GM18517 (cell line): Measurements from ENCODE around the gene ABHD4.
A peak's percentile ranks its signal among the peaks of the same experiment; 100 is the strongest.
"Not testable (repeated sequence)": the region's sequence is repeated elsewhere in the genome, so short reads cannot be mapped to it uniquely, and the experiment has no call there.

ENCODE experiments used
- ATAC-seq: cut with Tn5 transposase; IDR thresholded peaks from one replicate; pipeline ENCODE4 v1.9.1; 2021; ENCODE audit warnings: mild to moderate bottlenecking, moderate library complexity; ENCODE audit not compliant: unreplicated experiment

Gene ABHD4

GRCh38 chr14:22598099-22598895, at the start of gene ABHD4:
TSS of gene ABHD4 (plus strand) at chr14:22598300. CDS start at chr14:22598307, 7 bp downstream.
- ATAC-seq = peak; percentile 62

GRCh38 chr14:22549324-22549962, 48.7 kb upstream of the ABHD4 start:
- no peak for ATAC-seq

GRCh38 chr14:22549981-22550673, 48.0 kb upstream of the ABHD4 start:
- ATAC-seq = peak; percentile 74

- ATAC-seq = no peak
Observed at GRCh38 chr14:22551605-22551997, 46.5 kb upstream of the ABHD4 start.

GRCh38 chr14:22552001-22552826, 45.9 kb upstream of the ABHD4 start:
- ATAC-seq = no peak

GRCh38 chr14:22552827-22553076, 45.3 kb upstream of the ABHD4 start:
- no peak for ATAC-seq

- ATAC-seq = no peak
Observed at GRCh38 chr14:22553445-22553844, 44.7 kb upstream of the ABHD4 start.

- ATAC-seq = not testable (repeated sequence)
Observed at GRCh38 chr14:22553861-22554497, 44.1 kb upstream of the ABHD4 start.

GRCh38 chr14:22554498-22555383, 43.4 kb upstream of the ABHD4 start:
- ATAC-seq = no peak

GRCh38 chr14:22555384-22556011, 42.6 kb upstream of the ABHD4 start:
- ATAC-seq = peak; percentile 6

- ATAC-seq = peak; percentile 74
Observed at GRCh38 chr14:22556021-22556989, 41.8 kb upstream of the ABHD4 start.

GRCh38 chr14:22556990-22557623, 41.0 kb upstream of the ABHD4 start:
- ATAC-seq = peak; percentile 31

- no peak for ATAC-seq
Observed at GRCh38 chr14:22557846-22558220, 40.3 kb upstream of the ABHD4 start.

GRCh38 chr14:22558221-22558913, 39.7 kb upstream of the ABHD4 start:
- no peak for ATAC-seq

- ATAC-seq = no peak
Observed at GRCh38 chr14:22559041-22559440, 39.1 kb upstream of the ABHD4 start.

GRCh38 chr14:22560662-22561365, 37.3 kb upstream of the ABHD4 start:
- no peak for ATAC-seq

GRCh38 chr14:22561366-22561660, 36.8 kb upstream of the ABHD4 start:
- no peak for ATAC-seq
